Spleen (tissue), 7 donors: ENCODE results near the gene NPDC1.
A peak's percentile ranks its signal among the peaks of the same experiment; 100 is the strongest.

Source experiments
- CTCF ChIP-seq, 11 experiments: fragments of 200-600 bp in 7 of 11; fragments of 450-650 bp in 4 of 11; sonication (generic) in 4 of 11; IDR thresholded peaks in 8 of 11; conservative IDR thresholded peaks in 3 of 11; 1 replicate in 7 of 11; 2 replicates in 4 of 11; pipeline versions ENCODE4 v1.4.0 to v1.8.0; 2016 to 2021; ENCODE audit warnings: antibody characterized with exemption in 11 of 11, inconsistent platforms in 4 of 11, mild to moderate bottlenecking in 1 of 11
- POLR2A ChIP-seq, 3 donors: fragments of 450-650 bp; IDR thresholded peaks; one replicate each; pipeline ENCODE4 v1.5.1; 2017; ENCODE audit warnings: antibody characterized with exemption in 3 of 3, mild to moderate bottlenecking in 1 of 3
- donor health status: DM: no; HTN: no; CAD: no; lungs with moderate emphysema.
- donor health status: DM: no; HTN: no; CAD: no.
- donor health status: DM: no; HTN: no; CAD: no.

DNA sequence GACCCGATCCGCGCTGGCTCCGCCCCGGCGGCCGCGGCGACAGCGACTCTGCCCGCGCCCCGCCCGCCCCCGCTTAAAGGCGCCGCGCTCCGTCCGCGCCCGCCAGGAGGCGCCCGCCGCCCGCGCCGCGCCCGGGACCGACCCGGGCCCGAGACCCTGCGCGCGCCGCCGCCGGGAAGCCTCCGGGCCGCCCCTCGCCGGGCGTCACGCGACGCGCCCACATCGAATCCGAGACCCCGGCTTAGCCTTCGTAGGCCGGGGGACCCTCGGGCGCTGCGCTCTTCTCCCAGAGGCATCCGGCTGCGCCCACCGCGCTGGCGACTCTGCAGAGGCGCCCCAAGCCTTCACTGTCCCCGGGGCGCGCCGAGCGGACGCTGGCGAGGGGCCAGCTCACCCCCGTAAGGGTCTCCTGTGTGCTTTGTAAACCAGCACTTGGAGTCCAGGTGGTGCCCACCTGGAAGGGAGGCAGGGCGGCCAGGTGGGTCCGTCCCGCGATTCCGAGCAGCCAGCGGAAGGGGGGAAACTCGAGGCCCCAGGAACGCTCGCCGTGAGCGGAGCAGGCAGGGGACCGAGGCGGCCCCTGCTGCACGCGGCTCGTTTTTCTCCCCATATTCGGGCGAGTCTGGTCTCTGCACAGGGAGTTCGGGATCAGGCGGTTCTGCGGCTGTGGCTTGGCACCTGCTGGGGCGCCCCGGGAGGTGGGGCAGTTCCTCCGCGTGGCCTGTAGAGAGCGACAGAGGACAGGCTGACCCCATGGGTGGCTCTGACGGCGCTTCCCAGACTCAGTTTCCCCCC lies 17.5 kb downstream of the NPDC1 start:
- TF ChIP-seq CTCF (IDR thresholded peaks at IDR 0.05 in 8 of 11, conservative IDR thresholded peaks at IDR 0.05 in 3 of 11) (peak in 7 of 11 experiments; percentile 37 to 70 (median 57)), POLR2A (IDR thresholded peaks at IDR 0.05) (no peak)
